Heart left ventricle (tissue), 16 donors: ENCODE results near the gene TMEM182. TPM values are rescaled to one million over a fixed set of nuclear protein-coding genes. Genes with fewer than 3 reads are reported as not detected.

Experiments used
- ATAC-seq, 4 donors: fragments of 200-7000 bp; cut with Tn5 transposase; one replicate each; pipeline ENCODE4 v1.9.1; 2020 to 2022; ENCODE audit warnings: moderate library complexity in 4 of 4, mild to moderate bottlenecking in 3 of 4, moderate number of reproducible peaks in 1 of 4
- DNase-seq, 5 donors: peaks; one replicate each; pipeline ENCODE4 v3.0.0-alpha.2; 2020
- H3K27ac ChIP-seq, 12 donors: fragments of 200-600 bp; sonication (generic) in 4 of 12; one replicate each; pipeline versions ENCODE4 v1.5.0 to v1.8.0; 2016 to 2022; ENCODE audit warnings: mild to moderate bottlenecking in 2 of 12
- H3K27me3 ChIP-seq, 9 donors: fragments of 200-600 bp; sonication (generic) in 2 of 9; one replicate each; pipeline versions ENCODE4 v1.5.1 to v1.8.0; 2016 to 2022; ENCODE audit warnings: mild to moderate bottlenecking in 3 of 9
- H3K36me3 ChIP-seq, 9 donors: fragments of 200-600 bp; sonication (generic) in 2 of 9; one replicate each; pipeline versions ENCODE4 v1.5.0 to v1.8.0; 2018 to 2022; ENCODE audit warnings: mild to moderate bottlenecking in 2 of 9
- H3K4me1 ChIP-seq, 12 donors: fragments of 200-600 bp; sonication (generic) in 4 of 12; one replicate each; pipeline versions ENCODE4 v1.5.0 to v1.8.0; 2016 to 2022; ENCODE audit warnings: mild to moderate bottlenecking in 3 of 12
- H3K4me3 ChIP-seq, 12 donors: fragments of 200-600 bp; sonication (generic) in 4 of 12; one replicate each; pipeline versions ENCODE4 v1.5.0 to v1.8.0; 2017 to 2022; ENCODE audit warnings: mild to moderate bottlenecking in 9 of 12, moderate library complexity in 4 of 12
- H3K9me3 ChIP-seq, 12 donors: fragments of 200-600 bp; sonication (generic) in 4 of 12; one replicate each; pipeline versions ENCODE4 v1.5.0 to v1.8.0; 2016 to 2022; ENCODE audit warnings: mild to moderate bottlenecking in 1 of 12
- CTCF ChIP-seq, 12 donors: fragments of 200-600 bp; sonication (generic) in 4 of 12; IDR thresholded peaks; one replicate each; pipeline versions ENCODE4 v1.5.0 to v1.8.0; 2018 to 2022; ENCODE audit warnings: antibody characterized with exemption in 12 of 12, mild to moderate bottlenecking in 5 of 12
- POLR2A ChIP-seq, 2 donors: fragments of 450-650 bp; IDR thresholded peaks; one replicate each; pipeline ENCODE4 v1.6.1; 2017; ENCODE audit warnings: antibody characterized with exemption in 2 of 2, mild to moderate bottlenecking in 2 of 2, moderate library complexity in 2 of 2
- WGBS, 4 donors: extraction: QIAGEN DNeasy Blood & Tissue Kit in 2 of 4; methylation state at CpG; one replicate each; pipeline versions ENCODE4 v1.1.5 to v1.1.7; 2013 to 2018; 5-methylcytosine and 5-hydroxymethylcytosine counted together
- intact Hi-C, 10 donors: fragments of 100-400 bp; cut with DNase I; formaldehyde crosslinking; loops; one replicate each; pipeline versions ENCODE4 v1.11.1 to v1.14.2; 2022
- polyA plus RNA-seq, 2 donors: library from polyadenylated mRNA; stranded (reverse); fragments of 200-250 nt; gene quantifications; one replicate each; pipeline ENCODE4 v1.2.3, GENCODE V29; 2013
- total RNA-seq, 9 donors: library from RNA; depleted of rRNA in 2 of 9; stranded (reverse); fragments of >200 nt in 2 of 9; fragmentation: NEBNext Ultra II Directional in 3 of 9; extraction: Animal tissue kit (Norgen Biotek cat#: 25700) in 3 of 9; gene quantifications; one replicate each; pipeline versions ENCODE4 v1.1.0 to v1.2.4, GENCODE V29; 2016 to 2023
- donor health status: ischemic (EF 13 %, LVEDD 7.1; RV severe dilation, severe dysfunction).
- donor health status: healthy with polysubstance abuse.
- donor health status: DM: no; HTN: yes; CAD: no.
- donor health status: DM: no; HTN: no; CAD: no.
- donor health status: ischemic (EF 25% LVEDD 6.9; RV normal size, moderate dysfunction).
- donor health status: ischemic (EF 25% LVEDD 5.7; RV mildly dilated, moderate dysfunction).
- donor health status: healthy.
- donor health status: DM: yes; HTN: yes; CAD: no.
- donor health status: ischemic (EF 35%, LVEDD 5.7; RV mildly dilated, moderate dysfunction).
- donor health status: nonischemic (EF 11% LVEDD 7.7; RV severe dilation, severe dysfunction).
- donor health status: DM: yes; HTN: yes; CAD: no.
- donor health status: PGD.
- donor health status: ischemic (EF 29% LVEDD 5.4; RV normal size, mild dysfunction).
- donor health status: nonischemic (EF 23%, LVEDD 6.1; RV moderate dilation, normal function).

The TMEM182 gene
- total and polyA plus RNA-seq, 11 donors, result 7.5 to 179 (median 144) TPM

GRCh38 chr2:102803897-102804217, 42.0 kb downstream of the TMEM182 start:
- TF ChIP-seq POLR2A (IDR thresholded peaks at IDR 0.05), result no peak
- no peak for TF ChIP-seq CTCF (IDR thresholded peaks at IDR 0.05)
- H3K4me3 ChIP-seq, result no peak overlapping the region
- ATAC-seq, result peak in 3 of 4 donors; percentile 30 to 64 (median 39)
- peak overlapping the region in 6 of 12 donors; percentile 46 to 94 (median 82) for H3K27ac ChIP-seq
- peak in 1 of 5 donors; percentile 26 for DNase-seq
- H3K36me3 ChIP-seq, result peaks cover 0 to 14% (median 3%) of the 10 kb centered on the region in 9 donors
- intact Hi-C loops, result loop anchor here in 4 of 10 donors (2.0 kb wide), 4 partner anchors 15 to 49 kb away; partner anchors contain the start of gene TMEM182 (in 1 of the 4)
- peaks cover 0 to 34% (median 16%) of the 10 kb centered on the region in 12 donors for H3K9me3 ChIP-seq
- H3K4me1 ChIP-seq, result peaks cover 0 to 55% (median 18%) of the 10 kb centered on the region in 12 donors
- no peaks in the 10 kb centered on the region for H3K27me3 ChIP-seq
- 53 to 62% (median 55%) methylated on average over 5 of the region's 5 CpGs for WGBS, 4 donors

GRCh38 chr2:102806250-102806837, 44.5 kb downstream of the TMEM182 start:
- Histone ChIP-seq H3K36me3 (no peaks in the 10 kb centered on the region), H3K9me3 (peaks cover 0 to 14% (median 7%) of the 10 kb centered on the region in 12 donors), H3K27ac (peak overlapping the region in 9 of 12 donors; percentile 19 to 62 (median 47)), H3K4me3 (no peak overlapping the region), H3K27me3 (no peaks in the 10 kb centered on the region), H3K4me1 (peaks cover 0 to 50% (median 18%) of the 10 kb centered on the region in 12 donors)
- intact Hi-C loops, result loop anchor here in 9 of 10 donors (1.0 to 2.0 kb wide), 6 partner anchors 44 to 54 kb away; partner anchors contain the start of gene TMEM182 (in 1 of the 9)
- peak; percentile 8 to 61 (median 56) for ATAC-seq
- TF ChIP-seq POLR2A (IDR thresholded peaks at IDR 0.05), result no peak
- peak; percentile 65 to 85 (median 77) for TF ChIP-seq CTCF (IDR thresholded peaks at IDR 0.05)
- peak in 4 of 5 donors; percentile 63 to 71 (median 68) for DNase-seq
- whole genome bisulfite sequencing, 4 donors, result 24 to 33% (median 27%) methylated on average over 9 of the region's 9 CpGs

- ATAC-seq, result peak; percentile 37 to 57 (median 51)
- no peak for TF ChIP-seq CTCF (IDR thresholded peaks at IDR 0.05)
- no peak for TF ChIP-seq POLR2A (IDR thresholded peaks at IDR 0.05)
- WGBS, 4 donors, result 50 to 57% (median 54%) methylated on average over 9 of the region's 9 CpGs
- H3K4me3 ChIP-seq, result no peak overlapping the region
- peak overlapping the region in 9 of 12 donors; percentile 29 to 68 (median 55) for H3K27ac ChIP-seq
- peaks cover 0 to 31% (median 6%) of the 10 kb centered on the region in 12 donors for H3K4me1 ChIP-seq
- no peaks in the 10 kb centered on the region for H3K9me3 ChIP-seq
- no peak for DNase-seq
- no peaks in the 10 kb centered on the region for H3K27me3 ChIP-seq
- H3K36me3 ChIP-seq, result no peaks in the 10 kb centered on the region
- intact Hi-C loops, result loop anchor here in 1 of 10 donors (2.0 kb wide), 1 partner anchor 57 kb away; no protein-coding TSS in a partner anchor
Observed at GRCh38 chr2:102809291-102810189, 47.7 kb downstream of the TMEM182 start.

- DNase-seq (no peak), ATAC-seq (peak in 2 of 4 donors; percentile 32 to 59)
- H3K27me3 ChIP-seq, result no peaks in the 10 kb centered on the region
- no peaks in the 10 kb centered on the region for H3K9me3 ChIP-seq
- peaks cover 0 to 6% (median 0%) of the 10 kb centered on the region in 9 donors for H3K36me3 ChIP-seq
- 80 to 88% (median 83%) methylated on average over 2 of the region's 2 CpGs for WGBS, 4 donors
- H3K4me3 ChIP-seq, result no peak overlapping the region
- intact Hi-C loops, result no loop called here
- H3K4me1 ChIP-seq, result peaks cover 0 to 16% (median 0%) of the 10 kb centered on the region in 12 donors
- no peak for TF ChIP-seq CTCF (IDR thresholded peaks at IDR 0.05)
- TF ChIP-seq POLR2A (IDR thresholded peaks at IDR 0.05), result no peak
- H3K27ac ChIP-seq, result peak overlapping the region in 1 of 12 donors; percentile 48
Observed at GRCh38 chr2:102815285-102815684, 53.5 kb downstream of the TMEM182 start.
